OCI-LY1 (cell line): ENCODE data around the gene ZBTB7C.

Experiments used
- H2AFZ ChIP-seq: fragments of 200-600 bp; sonication (generic), shearing (Covaris generic); 2 replicates; pipeline ENCODE4 v1.6.0; 2014; ENCODE audit warnings: antibody characterized with exemption, mild to moderate bottlenecking, low read length
- H3F3A ChIP-seq: fragments of 200-600 bp; sonication (generic), shearing (Covaris generic); 2 replicates; pipeline ENCODE4 v1.6.0; 2014; ENCODE audit warnings: mild to moderate bottlenecking, antibody characterized with exemption, low read length, moderate library complexity; ENCODE audit not compliant: insufficient read depth
- H3K27ac ChIP-seq: fragments of 200-600 bp; sonication (generic); 2 replicates; pipeline ENCODE4 v1.5.1; 2014; ENCODE audit warnings: low read length, mixed run types, mild to moderate bottlenecking, low read depth; ENCODE audit not compliant: poor library complexity, severe bottlenecking
- H3K27me3 ChIP-seq: fragments of 200-600 bp; sonication (generic); 2 replicates; pipeline ENCODE4 v1.6.0; 2014; ENCODE audit warnings: antibody characterized with exemption, mild to moderate bottlenecking, low read length, moderate library complexity; ENCODE audit not compliant: insufficient read depth
- H3K36me3 ChIP-seq: fragments of 200-600 bp; sonication (generic); 2 replicates; pipeline ENCODE4 v1.6.1; 2014; ENCODE audit warnings: mild to moderate bottlenecking, antibody characterized with exemption, low read length, moderate library complexity, mixed read lengths; ENCODE audit not compliant: insufficient read depth
- H3K4me1 ChIP-seq: fragments of 200-600 bp; sonication (generic); 2 replicates; pipeline ENCODE4 v1.5.1; 2014; ENCODE audit warnings: mild to moderate bottlenecking, low read length, moderate library complexity; ENCODE audit not compliant: insufficient read depth, severe bottlenecking
- H3K4me2 ChIP-seq: fragments of 200-600 bp; sonication (generic), shearing (Covaris generic); 2 replicates; pipeline ENCODE4 v1.6.1; 2014; ENCODE audit warnings: low read length
- H3K4me3 ChIP-seq: fragments of 200-600 bp; sonication (generic); 2 replicates; pipeline ENCODE4 v1.5.1; 2014; ENCODE audit warnings: low read length, low read depth, mild to moderate bottlenecking, mixed read lengths; ENCODE audit not compliant: poor library complexity, severe bottlenecking
- H3K79me2 ChIP-seq: fragments of 200-600 bp; shearing (Covaris generic); 2 replicates; pipeline ENCODE4 v1.6.1; 2016; ENCODE audit warnings: mixed run types, low read length, mixed read lengths; ENCODE audit not compliant: insufficient read depth
- H3K9ac ChIP-seq: fragments of 200-600 bp; sonication (generic), shearing (Covaris generic); 2 replicates; pipeline ENCODE4 v1.6.1; 2014; ENCODE audit warnings: mild to moderate bottlenecking, low read length, mixed read lengths
- H3K9me2 ChIP-seq: fragments of 200-600 bp; sonication (generic), shearing (Covaris generic); 2 replicates; pipeline ENCODE4 v1.6.1; 2014; ENCODE audit warnings: low read depth, mild to moderate bottlenecking, low read length, mixed read lengths
- H3K9me3 ChIP-seq: fragments of 200-600 bp; shearing (Covaris generic); 2 replicates; pipeline ENCODE4 v1.6.1; 2014; ENCODE audit warnings: low read length, mixed read lengths
- H4K20me1 ChIP-seq: fragments of 200-600 bp; sonication (generic), shearing (Covaris generic); 2 replicates; pipeline ENCODE4 v1.6.0; 2016; ENCODE audit warnings: mild to moderate bottlenecking, low read length; ENCODE audit not compliant: insufficient read depth
- EZH2 ChIP-seq: fragments of 200-600 bp; sonication (generic), shearing (Covaris generic); IDR thresholded peaks from 2 replicates; pipeline ENCODE4 v1.8.0; 2017; ENCODE audit warnings: borderline replicate concordance, mixed run types, mild to moderate bottlenecking, antibody characterized with exemption, low read length, moderate library complexity, mixed read lengths
- TF ChIP-seq, protein P1 (sequence below): fragments of 200-600 bp; sonication (generic), shearing (Covaris generic); IDR thresholded peaks from 2 replicates; pipeline ENCODE4 v1.5.1; 2017; ENCODE audit warnings: mild to moderate bottlenecking, antibody characterized with exemption, low read length, moderate library complexity, mixed read lengths

ZBTB7C gene

DNA sequence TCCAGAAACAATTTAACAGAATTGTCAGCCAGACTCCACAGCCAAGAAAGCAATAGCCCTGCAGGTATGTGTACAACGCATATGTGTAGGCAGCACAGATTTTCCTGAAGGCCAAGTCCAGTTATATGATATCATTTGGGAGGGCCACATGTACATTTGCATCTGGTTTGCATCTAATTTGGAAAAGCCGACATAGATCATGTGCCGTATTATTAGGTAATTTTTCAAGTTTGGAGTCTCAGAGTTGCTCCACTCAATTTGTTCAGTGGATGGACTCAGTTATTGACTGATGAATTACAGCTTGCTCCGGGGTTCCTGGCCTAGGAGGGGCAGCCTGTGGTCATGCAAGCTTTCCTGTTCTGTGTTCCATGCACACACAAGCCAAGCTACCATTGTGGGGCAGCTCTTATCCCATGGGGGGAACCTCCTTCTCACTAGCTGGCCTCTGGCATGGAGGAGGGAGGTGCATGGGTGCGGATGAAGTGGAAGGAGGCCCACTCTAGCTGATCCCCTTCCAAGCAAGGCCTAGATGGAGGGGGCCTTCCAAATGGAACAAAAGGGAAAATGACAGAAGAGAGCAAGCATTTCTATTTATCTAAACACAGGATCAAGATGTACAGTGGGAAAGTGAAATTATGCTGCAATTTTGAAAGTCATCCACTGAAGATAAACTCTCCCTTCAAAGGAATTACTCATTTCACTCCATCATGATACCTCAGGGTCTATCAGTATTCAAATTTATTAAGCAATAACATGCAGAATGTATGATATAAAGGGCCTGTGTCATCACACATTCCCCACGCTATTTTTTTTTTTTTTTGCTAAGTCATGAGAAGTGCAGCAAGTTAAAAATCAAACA lies 276.2 kb downstream of the ZBTB7C start:
- Histone ChIP-seq H3K27ac (no peak overlapping the region), H4K20me1 (no peaks in the 10 kb centered on the region), H3K27me3 (peaks cover 4% of the 10 kb centered on the region; the same call in 1 of the 2 replicates), H3K4me2 (no peak overlapping the region), H3K79me2 (no peaks in the 10 kb centered on the region), H3K9ac (no peak overlapping the region), H3K4me1 (no peaks in the 10 kb centered on the region), H3K36me3 (no peaks in the 10 kb centered on the region), H3K4me3 (no peak overlapping the region), H3F3A (no peaks in the 10 kb centered on the region), H3K9me3 (no peaks in the 10 kb centered on the region), H2AFZ (no peak overlapping the region), H3K9me2 (no peaks in the 10 kb centered on the region)
- no peak for TF ChIP-seq EZH2
- TF ChIP-seq, protein P1, sequence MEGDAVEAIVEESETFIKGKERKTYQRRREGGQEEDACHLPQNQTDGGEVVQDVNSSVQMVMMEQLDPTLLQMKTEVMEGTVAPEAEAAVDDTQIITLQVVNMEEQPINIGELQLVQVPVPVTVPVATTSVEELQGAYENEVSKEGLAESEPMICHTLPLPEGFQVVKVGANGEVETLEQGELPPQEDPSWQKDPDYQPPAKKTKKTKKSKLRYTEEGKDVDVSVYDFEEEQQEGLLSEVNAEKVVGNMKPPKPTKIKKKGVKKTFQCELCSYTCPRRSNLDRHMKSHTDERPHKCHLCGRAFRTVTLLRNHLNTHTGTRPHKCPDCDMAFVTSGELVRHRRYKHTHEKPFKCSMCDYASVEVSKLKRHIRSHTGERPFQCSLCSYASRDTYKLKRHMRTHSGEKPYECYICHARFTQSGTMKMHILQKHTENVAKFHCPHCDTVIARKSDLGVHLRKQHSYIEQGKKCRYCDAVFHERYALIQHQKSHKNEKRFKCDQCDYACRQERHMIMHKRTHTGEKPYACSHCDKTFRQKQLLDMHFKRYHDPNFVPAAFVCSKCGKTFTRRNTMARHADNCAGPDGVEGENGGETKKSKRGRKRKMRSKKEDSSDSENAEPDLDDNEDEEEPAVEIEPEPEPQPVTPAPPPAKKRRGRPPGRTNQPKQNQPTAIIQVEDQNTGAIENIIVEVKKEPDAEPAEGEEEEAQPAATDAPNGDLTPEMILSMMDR: no peak

DNA sequence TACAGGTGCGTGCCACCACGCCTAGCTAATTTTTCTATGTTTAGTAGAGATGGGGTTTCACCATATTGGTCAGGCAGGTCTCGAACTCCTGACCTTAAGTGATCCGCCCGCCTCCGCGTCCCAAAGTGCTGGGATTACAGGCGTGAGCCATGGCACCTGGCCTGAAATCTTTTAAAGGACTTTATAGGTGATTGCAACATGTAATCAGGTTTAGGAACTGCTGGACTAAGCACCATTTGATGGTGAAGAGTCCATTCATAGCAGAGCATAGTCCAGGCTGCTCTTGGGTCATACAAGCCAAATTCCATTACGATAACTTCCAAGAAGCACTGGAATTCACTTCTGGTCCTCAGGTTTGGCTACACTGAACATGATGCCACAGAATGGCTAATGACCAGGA lies 278.1 kb downstream of the ZBTB7C start:
- no peak for TF ChIP-seq EZH2
- TF ChIP-seq, protein P1: no peak
- no peaks in the 10 kb centered on the region for H4K20me1 ChIP-seq

DNA sequence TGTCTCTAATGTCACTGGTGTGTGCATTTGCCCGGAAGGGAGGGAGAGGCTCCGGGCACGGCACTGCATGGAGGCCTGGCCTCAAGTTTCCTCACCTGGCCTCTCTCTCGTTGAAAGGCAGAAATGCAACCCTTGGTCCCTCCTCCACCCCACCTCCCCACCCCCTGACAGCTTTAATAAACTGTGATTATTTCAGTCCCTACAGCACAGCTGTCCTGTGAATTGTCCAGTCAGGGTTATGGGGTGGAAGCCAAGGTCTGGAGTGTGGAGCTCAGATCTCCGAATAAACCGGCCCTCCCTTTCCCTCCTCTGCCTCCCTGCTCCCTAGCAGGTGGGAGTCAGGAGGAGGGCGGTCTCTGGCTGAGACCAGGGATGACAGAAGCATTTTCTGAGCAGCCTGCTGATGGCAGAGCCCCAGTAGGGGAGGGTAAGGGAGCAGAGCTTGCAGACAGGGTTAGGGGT lies 279.5 kb downstream of the ZBTB7C start:
- H3K9me2 ChIP-seq: no peaks in the 10 kb centered on the region
- H3K4me3 ChIP-seq: no peak overlapping the region
- no peak for TF ChIP-seq EZH2
- H3K27me3 ChIP-seq: peaks cover 7% of the 10 kb centered on the region; the same call in 1 of the 2 replicates
- no peak overlapping the region for H3K27ac ChIP-seq
- no peaks in the 10 kb centered on the region for H3K36me3 ChIP-seq
- no peaks in the 10 kb centered on the region for H4K20me1 ChIP-seq
- H3F3A ChIP-seq: no peaks in the 10 kb centered on the region
- no peaks in the 10 kb centered on the region for H3K9me3 ChIP-seq
- no peak overlapping the region for H3K4me2 ChIP-seq
- H3K9ac ChIP-seq: no peak overlapping the region
- no peaks in the 10 kb centered on the region for H3K4me1 ChIP-seq
- H2AFZ ChIP-seq: no peak overlapping the region
- H3K79me2 ChIP-seq: no peaks in the 10 kb centered on the region

More for the DNA sequence above, 278.1 kb downstream of the ZBTB7C start:
- 0 out of 2 replicates have a peak, but pooled peaks cover 4% of the 10 kb centered on the region for H3K27me3 ChIP-seq
- no peaks in the 10 kb centered on the region for H3K79me2 ChIP-seq
- no peak overlapping the region for H3K4me3 ChIP-seq
- H3K27ac ChIP-seq: no peak overlapping the region
- no peaks in the 10 kb centered on the region for H3K36me3 ChIP-seq
- H3K4me1 ChIP-seq: no peaks in the 10 kb centered on the region
- no peaks in the 10 kb centered on the region for H3F3A ChIP-seq
- no peak overlapping the region for H3K9ac ChIP-seq
- H3K4me2 ChIP-seq: no peak overlapping the region
- no peaks in the 10 kb centered on the region for H3K9me2 ChIP-seq
- no peaks in the 10 kb centered on the region for H3K9me3 ChIP-seq
- no peak overlapping the region for H2AFZ ChIP-seq
